Natural killer cell (primary cell): Measurements from ENCODE around the gene FGF11. TPM values are rescaled to one million over a fixed set of nuclear protein-coding genes. Genes with fewer than 3 reads are reported as not detected.

Experiments
- ATAC-seq, 3 donors: fragments of 150-1000 bp in 2 of 3; fragments of 200-7000 bp in 1 of 3; cut with Tn5 transposase; 1 replicate in 1 of 3; 2 replicates in 2 of 3; pipeline ENCODE4 v1.10.0; 2021; ENCODE audit warnings: mild to moderate bottlenecking in 2 of 3, moderate library complexity in 2 of 3
- DNase-seq, 2 donors: peaks; one replicate each; pipeline versions ENCODE4 v3.0.0 to v3.0.0-alpha.2; 2013 to 2021; ENCODE audit warnings: mixed read lengths in 1 of 2
- H3K27ac ChIP-seq: one replicate; pipeline ENCODE4 v1.5.1; 2013; ENCODE audit warnings: mild to moderate bottlenecking, low read length
- H3K27me3 ChIP-seq: one replicate; pipeline ENCODE4 v1.6.1; 2013; ENCODE audit warnings: low read length; ENCODE audit not compliant: control insufficient read depth, insufficient read depth
- H3K36me3 ChIP-seq: one replicate; pipeline ENCODE4 v1.6.1; 2013; ENCODE audit warnings: low read length; ENCODE audit not compliant: control insufficient read depth, insufficient read depth
- H3K4me1 ChIP-seq: one replicate; pipeline ENCODE4 v1.6.1; 2013; ENCODE audit warnings: low read length; ENCODE audit not compliant: control insufficient read depth, insufficient read depth
- H3K4me3 ChIP-seq: one replicate; pipeline ENCODE4 v1.5.1; 2013; ENCODE audit warnings: low read length
- H3K9me3 ChIP-seq: one replicate; pipeline ENCODE4 v1.6.1; 2013; ENCODE audit warnings: low read length; ENCODE audit not compliant: control insufficient read depth, insufficient read depth
- H3K27ac Mint-ChIP-seq, 2 donors: one replicate each; pipeline ENCODE4 v1.8.0; 2022; ENCODE audit warnings: mild to moderate bottlenecking in 2 of 2, mixed read lengths in 2 of 2, moderate library complexity in 1 of 2
- H3K27me3 Mint-ChIP-seq, 2 donors: one replicate each; pipeline ENCODE4 v1.8.0; 2022; ENCODE audit warnings: low read depth in 2 of 2, mixed read lengths in 2 of 2
- H3K36me3 Mint-ChIP-seq: one replicate; pipeline ENCODE4 v1.8.0; 2022; ENCODE audit warnings: mixed read lengths
- H3K4me1 Mint-ChIP-seq, 2 donors: one replicate each; pipeline ENCODE4 v1.8.0; 2022; ENCODE audit warnings: mixed read lengths in 2 of 2
- H3K4me3 Mint-ChIP-seq: one replicate; pipeline ENCODE4 v1.8.0; 2022; ENCODE audit warnings: mild to moderate bottlenecking, moderate library complexity, mixed read lengths
- H3K9me3 Mint-ChIP-seq, 2 donors: one replicate each; pipeline ENCODE4 v1.8.0; 2022; ENCODE audit warnings: mixed read lengths in 2 of 2
- WGBS: methylation state at CpG from one replicate; pipeline ENCODE4 v1.1.7; 2013; ENCODE audit warnings: missing lambda C conversion rate; ENCODE audit not compliant: insufficient coverage; 5-methylcytosine and 5-hydroxymethylcytosine counted together
- intact Hi-C: fragments of 100-400 bp; cut with micrococcal nuclease; formaldehyde crosslinking; loops from one replicate; pipeline ENCODE4 v1.14.2; 2022
- total RNA-seq, 4 donors: library from RNA; stranded (reverse); fragments of 120-200 nt in 1 of 4; gene quantifications; one replicate each; pipeline versions ENCODE4 v1.2.3 to v1.2.4, GENCODE V29; 2013 to 2022
- TF ChIP-seq, protein P1 (sequence below): fragments of 200-600 bp; IDR thresholded peaks from one replicate; pipeline ENCODE4 v1.8.0; 2022; ENCODE audit warnings: antibody characterized with exemption

The FGF11 gene
- total RNA-seq, 3 donors from 2014 or later (not counting 1 experiment from before 2014, with no cell fraction given), result 1.2 to 4.2 (median 1.9) TPM

DNA sequence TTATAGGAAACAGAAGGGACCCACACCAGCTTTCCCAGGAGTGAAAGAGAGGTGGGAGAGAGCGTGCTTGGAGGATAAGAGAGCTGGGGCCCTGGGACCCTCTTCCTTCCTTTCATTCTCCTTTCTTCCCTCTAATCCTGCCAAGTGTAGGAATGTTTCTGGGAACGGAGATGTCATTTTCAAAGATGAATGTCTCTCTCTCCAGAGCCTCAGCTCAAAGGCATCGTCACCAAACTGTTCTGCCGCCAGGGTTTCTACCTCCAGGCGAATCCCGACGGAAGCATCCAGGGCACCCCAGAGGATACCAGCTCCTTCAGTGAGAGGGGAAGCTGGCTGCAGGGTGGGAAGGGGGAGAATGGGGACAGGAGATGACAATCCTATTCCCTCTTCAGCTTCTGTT, 2.0 kb downstream of the FGF11 start:
- H3K27me3 ChIP-seq, result peaks cover 54% of the 10 kb centered on the region

GRCh38 chr17:7442142-7442541, 2.8 kb downstream of the FGF11 start:
- intact Hi-C loops, result no loop called here
- no peaks in the 10 kb centered on the region for H3K9me3 ChIP-seq
- Mint-ChIP-seq H3K27ac (no peak overlapping the region), H3K36me3 (no peaks in the 10 kb centered on the region), H3K4me3 (no peak overlapping the region), H3K27me3 (peaks cover 56 to 59% of the 10 kb centered on the region in 2 donors), H3K4me1 (peaks cover 31 to 45% of the 10 kb centered on the region in 2 donors), H3K9me3 (no peaks in the 10 kb centered on the region)
- TF ChIP-seq, protein P1, sequence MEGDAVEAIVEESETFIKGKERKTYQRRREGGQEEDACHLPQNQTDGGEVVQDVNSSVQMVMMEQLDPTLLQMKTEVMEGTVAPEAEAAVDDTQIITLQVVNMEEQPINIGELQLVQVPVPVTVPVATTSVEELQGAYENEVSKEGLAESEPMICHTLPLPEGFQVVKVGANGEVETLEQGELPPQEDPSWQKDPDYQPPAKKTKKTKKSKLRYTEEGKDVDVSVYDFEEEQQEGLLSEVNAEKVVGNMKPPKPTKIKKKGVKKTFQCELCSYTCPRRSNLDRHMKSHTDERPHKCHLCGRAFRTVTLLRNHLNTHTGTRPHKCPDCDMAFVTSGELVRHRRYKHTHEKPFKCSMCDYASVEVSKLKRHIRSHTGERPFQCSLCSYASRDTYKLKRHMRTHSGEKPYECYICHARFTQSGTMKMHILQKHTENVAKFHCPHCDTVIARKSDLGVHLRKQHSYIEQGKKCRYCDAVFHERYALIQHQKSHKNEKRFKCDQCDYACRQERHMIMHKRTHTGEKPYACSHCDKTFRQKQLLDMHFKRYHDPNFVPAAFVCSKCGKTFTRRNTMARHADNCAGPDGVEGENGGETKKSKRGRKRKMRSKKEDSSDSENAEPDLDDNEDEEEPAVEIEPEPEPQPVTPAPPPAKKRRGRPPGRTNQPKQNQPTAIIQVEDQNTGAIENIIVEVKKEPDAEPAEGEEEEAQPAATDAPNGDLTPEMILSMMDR, result no peak
- WGBS, result 88% methylated on average over 2 of the region's 2 CpGs
- no peak overlapping the region for H3K4me3 ChIP-seq
- peaks cover 55% of the 10 kb centered on the region for H3K4me1 ChIP-seq
- H3K27me3 ChIP-seq, result peaks cover 60% of the 10 kb centered on the region
- DNase-seq (no peak), ATAC-seq (no peak)
- H3K27ac ChIP-seq, result no peak overlapping the region
- no peaks in the 10 kb centered on the region for H3K36me3 ChIP-seq

More for the DNA sequence above, 2.0 kb downstream of the FGF11 start:
- WGBS, result 93% methylated on average over 6 of the region's 7 CpGs
- no peak overlapping the region for H3K4me3 Mint-ChIP-seq
- H3K27me3 Mint-ChIP-seq, result peaks cover 50 to 56% of the 10 kb centered on the region in 2 donors
- Histone ChIP-seq H3K4me1 (peaks cover 58% of the 10 kb centered on the region), H3K9me3 (no peaks in the 10 kb centered on the region), H3K36me3 (no peaks in the 10 kb centered on the region), H3K4me3 (no peak overlapping the region), H3K27ac (no peak overlapping the region)
- no peak overlapping the region for H3K27ac Mint-ChIP-seq
- ATAC-seq, result no peak
- H3K4me1 Mint-ChIP-seq, result peaks cover 36 to 49% of the 10 kb centered on the region in 2 donors
- intact Hi-C loops, result no loop called here
- no peak for DNase-seq
- H3K9me3 Mint-ChIP-seq, result no peaks in the 10 kb centered on the region
- H3K36me3 Mint-ChIP-seq, result no peaks in the 10 kb centered on the region
- TF ChIP-seq, protein P1, result no peak

GRCh38 chr17:7443499-7444485, 4.5 kb downstream of the FGF11 start:
- H3K27ac ChIP-seq, result no peak overlapping the region
- peaks cover 38% of the 10 kb centered on the region for H3K4me1 ChIP-seq
- Mint-ChIP-seq H3K27ac (no peak overlapping the region), H3K9me3 (no peaks in the 10 kb centered on the region), H3K27me3 (peaks cover 59 to 61% of the 10 kb centered on the region in 2 donors), H3K36me3 (no peaks in the 10 kb centered on the region), H3K4me1 (peaks cover 25 to 36% of the 10 kb centered on the region in 2 donors), H3K4me3 (no peak overlapping the region)
- H3K9me3 ChIP-seq, result no peaks in the 10 kb centered on the region
- 93% methylated on average over 7 of the region's 7 CpGs for WGBS
- DNase-seq (no peak), ATAC-seq (no peak)
- peaks cover 58% of the 10 kb centered on the region for H3K27me3 ChIP-seq
- no peaks in the 10 kb centered on the region for H3K36me3 ChIP-seq
- TF ChIP-seq, protein P1, result no peak
- H3K4me3 ChIP-seq, result no peak overlapping the region
- intact Hi-C loops, result no loop called here
